ENCODE results near the gene FUT8. TPM values are rescaled to one million over a fixed set of nuclear protein-coding genes. Genes with fewer than 3 reads are reported as not detected.

FUT8 gene
- total RNA-seq, 1 donor from 2014 or later: 56.6 TPM

- H3K4me3 Mint-ChIP-seq (ENCODE audit: unreplicated experiment): no peak overlapping the region
- H3K27ac Mint-ChIP-seq (ENCODE audit: unreplicated experiment): no peak overlapping the region
Measured at GRCh38 chr14:65428691-65429090, 16.2 kb downstream of the FUT8 start.

DNA sequence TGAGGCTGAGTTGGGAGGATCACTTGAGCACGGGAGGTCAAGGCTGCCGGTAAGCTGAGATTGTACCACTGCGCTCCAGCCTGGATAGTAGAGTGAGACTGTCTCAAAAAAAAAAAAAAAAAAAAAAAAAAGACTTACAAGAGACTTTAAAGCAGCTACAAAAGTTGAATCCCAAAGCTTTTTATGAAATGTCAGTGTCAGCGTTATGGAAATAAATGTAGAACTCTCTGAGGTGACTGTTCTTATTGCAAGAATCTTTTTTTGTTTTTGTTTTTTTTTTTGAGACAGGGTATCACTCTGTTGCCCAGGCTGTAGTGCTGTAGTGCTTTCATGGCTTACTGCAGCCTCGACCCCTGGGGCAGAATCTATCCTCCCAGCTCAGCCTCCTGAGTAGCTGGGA is 17.2 kb downstream of the FUT8 start:
- no peak for DNase-seq
- Mint-ChIP-seq H3K27ac (ENCODE audit: unreplicated experiment) (no peak overlapping the region), H3K27me3 (ENCODE audit: unreplicated experiment) (peaks cover 2% of the 10 kb centered on the region), H3K4me3 (ENCODE audit: unreplicated experiment) (no peak overlapping the region), H3K4me1 (ENCODE audit: low read depth, unreplicated experiment) (peaks cover 20% of the 10 kb centered on the region), H3K9me3 (ENCODE audit: unreplicated experiment) (no peaks in the 10 kb centered on the region), H3K36me3 (ENCODE audit: unreplicated experiment) (no peaks in the 10 kb centered on the region)
- TF ChIP-seq, protein P1, sequence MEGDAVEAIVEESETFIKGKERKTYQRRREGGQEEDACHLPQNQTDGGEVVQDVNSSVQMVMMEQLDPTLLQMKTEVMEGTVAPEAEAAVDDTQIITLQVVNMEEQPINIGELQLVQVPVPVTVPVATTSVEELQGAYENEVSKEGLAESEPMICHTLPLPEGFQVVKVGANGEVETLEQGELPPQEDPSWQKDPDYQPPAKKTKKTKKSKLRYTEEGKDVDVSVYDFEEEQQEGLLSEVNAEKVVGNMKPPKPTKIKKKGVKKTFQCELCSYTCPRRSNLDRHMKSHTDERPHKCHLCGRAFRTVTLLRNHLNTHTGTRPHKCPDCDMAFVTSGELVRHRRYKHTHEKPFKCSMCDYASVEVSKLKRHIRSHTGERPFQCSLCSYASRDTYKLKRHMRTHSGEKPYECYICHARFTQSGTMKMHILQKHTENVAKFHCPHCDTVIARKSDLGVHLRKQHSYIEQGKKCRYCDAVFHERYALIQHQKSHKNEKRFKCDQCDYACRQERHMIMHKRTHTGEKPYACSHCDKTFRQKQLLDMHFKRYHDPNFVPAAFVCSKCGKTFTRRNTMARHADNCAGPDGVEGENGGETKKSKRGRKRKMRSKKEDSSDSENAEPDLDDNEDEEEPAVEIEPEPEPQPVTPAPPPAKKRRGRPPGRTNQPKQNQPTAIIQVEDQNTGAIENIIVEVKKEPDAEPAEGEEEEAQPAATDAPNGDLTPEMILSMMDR (IDR thresholded peaks at IDR 0.05; ENCODE audit: partially characterized antibody, unreplicated experiment): no peak

More at GRCh38 chr14:65428691-65429090, 16.2 kb downstream of the FUT8 start:
- H3K27me3 Mint-ChIP-seq (ENCODE audit: unreplicated experiment): peaks cover under 1% of the 10 kb centered on the region
- no peaks in the 10 kb centered on the region for H3K36me3 Mint-ChIP-seq (ENCODE audit: unreplicated experiment)
- H3K4me1 Mint-ChIP-seq (ENCODE audit: low read depth, unreplicated experiment): peaks cover 12% of the 10 kb centered on the region
- no peak for DNase-seq
- TF ChIP-seq, protein P1 (IDR thresholded peaks at IDR 0.05; ENCODE audit: partially characterized antibody, unreplicated experiment): no peak
- H3K9me3 Mint-ChIP-seq (ENCODE audit: unreplicated experiment): no peaks in the 10 kb centered on the region

DNA sequence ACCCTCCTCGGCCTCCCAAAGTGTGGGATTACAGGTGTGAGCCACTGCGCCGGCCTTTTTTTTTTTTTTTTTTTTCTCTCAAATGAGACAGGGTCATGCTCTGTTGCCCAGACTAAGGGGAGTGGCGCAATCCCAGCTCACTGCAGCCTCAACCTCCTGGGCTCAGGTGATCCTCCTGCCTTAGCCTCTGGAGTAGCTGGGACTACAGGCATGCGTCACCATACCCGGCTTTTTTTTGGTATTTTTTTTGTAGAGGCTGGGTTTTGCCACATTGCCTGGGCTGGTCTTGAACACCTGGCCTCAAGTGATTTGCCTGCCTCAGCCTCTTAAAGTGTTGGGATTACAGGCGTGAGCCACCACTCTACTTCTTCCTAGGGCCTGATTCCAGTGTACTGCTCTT is 18.7 kb downstream of the FUT8 start:
- Mint-ChIP-seq H3K27ac (ENCODE audit: unreplicated experiment) (no peak overlapping the region), H3K4me1 (ENCODE audit: low read depth, unreplicated experiment) (peaks cover 22% of the 10 kb centered on the region), H3K27me3 (ENCODE audit: unreplicated experiment) (peaks cover 2% of the 10 kb centered on the region), H3K4me3 (ENCODE audit: unreplicated experiment) (no peak overlapping the region), H3K36me3 (ENCODE audit: unreplicated experiment) (no peaks in the 10 kb centered on the region), H3K9me3 (ENCODE audit: unreplicated experiment) (no peaks in the 10 kb centered on the region)
- TF ChIP-seq, protein P1 (IDR thresholded peaks at IDR 0.05; ENCODE audit: partially characterized antibody, unreplicated experiment): no peak
- DNase-seq: no peak

- Mint-ChIP-seq H3K27ac (ENCODE audit: unreplicated experiment) (no peak overlapping the region), H3K4me1 (ENCODE audit: low read depth, unreplicated experiment) (peaks cover 23% of the 10 kb centered on the region), H3K9me3 (ENCODE audit: unreplicated experiment) (no peaks in the 10 kb centered on the region), H3K36me3 (ENCODE audit: unreplicated experiment) (no peaks in the 10 kb centered on the region), H3K27me3 (ENCODE audit: unreplicated experiment) (peaks cover 2% of the 10 kb centered on the region), H3K4me3 (ENCODE audit: unreplicated experiment) (no peak overlapping the region)
- TF ChIP-seq, protein P1 (IDR thresholded peaks at IDR 0.05; ENCODE audit: partially characterized antibody, unreplicated experiment): no peak
- no peak for DNase-seq
Measured at GRCh38 chr14:65431951-65432350, 19.4 kb downstream of the FUT8 start.

DNA sequence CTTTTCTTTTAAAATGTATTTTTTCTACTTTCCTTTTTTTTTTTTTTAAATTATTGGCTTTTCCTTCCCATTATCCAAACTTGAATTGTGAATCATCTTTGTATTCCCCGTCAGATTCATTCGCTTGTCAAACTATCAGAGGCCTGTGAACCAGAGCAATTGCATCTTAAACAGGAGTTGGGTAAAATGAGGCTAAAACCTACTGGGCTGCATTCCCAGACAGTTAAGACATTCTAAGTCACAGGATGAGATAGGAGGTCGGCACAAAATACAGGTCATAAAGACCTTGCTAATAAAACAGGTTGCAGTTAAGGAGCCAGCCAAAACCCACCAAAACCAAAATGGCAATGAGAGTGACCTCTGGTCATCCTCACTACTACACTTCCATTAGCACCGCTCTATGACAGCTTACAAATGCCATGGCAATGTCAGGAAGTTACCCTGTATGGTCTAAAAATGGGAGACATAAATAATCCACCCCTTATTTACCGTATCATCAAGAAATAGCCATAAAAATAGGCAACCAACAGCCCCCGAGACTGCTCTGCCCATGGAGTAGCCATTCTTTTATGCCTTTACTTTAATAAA is 19.9 kb downstream of the FUT8 start:
- peaks cover 2% of the 10 kb centered on the region for H3K27me3 Mint-ChIP-seq (ENCODE audit: unreplicated experiment)
- H3K4me3 Mint-ChIP-seq (ENCODE audit: unreplicated experiment): no peak overlapping the region
- TF ChIP-seq, protein P1 (IDR thresholded peaks at IDR 0.05; ENCODE audit: partially characterized antibody, unreplicated experiment): no peak
- H3K9me3 Mint-ChIP-seq (ENCODE audit: unreplicated experiment): no peaks in the 10 kb centered on the region
- peaks cover 23% of the 10 kb centered on the region for H3K4me1 Mint-ChIP-seq (ENCODE audit: low read depth, unreplicated experiment)
- no peak overlapping the region for H3K27ac Mint-ChIP-seq (ENCODE audit: unreplicated experiment)
- no peaks in the 10 kb centered on the region for H3K36me3 Mint-ChIP-seq (ENCODE audit: unreplicated experiment)
- no peak for DNase-seq

All from glutamatergic neuron (in vitro differentiated cells).